CD4-positive, alpha-beta T cell treated with Interleukin-4 for 1 hour (primary cell): Measurements from ENCODE around the gene RAB2B.
"Not testable (repeated sequence)": the region's sequence is repeated elsewhere in the genome, so short reads cannot be mapped to it uniquely, and the experiment has no call there.

Experiments
- DNase-seq, 2 donors: peaks; one replicate each; pipeline ENCODE4 v3.0.0-alpha.2; 2020 to 2022

The RAB2B gene

DNA sequence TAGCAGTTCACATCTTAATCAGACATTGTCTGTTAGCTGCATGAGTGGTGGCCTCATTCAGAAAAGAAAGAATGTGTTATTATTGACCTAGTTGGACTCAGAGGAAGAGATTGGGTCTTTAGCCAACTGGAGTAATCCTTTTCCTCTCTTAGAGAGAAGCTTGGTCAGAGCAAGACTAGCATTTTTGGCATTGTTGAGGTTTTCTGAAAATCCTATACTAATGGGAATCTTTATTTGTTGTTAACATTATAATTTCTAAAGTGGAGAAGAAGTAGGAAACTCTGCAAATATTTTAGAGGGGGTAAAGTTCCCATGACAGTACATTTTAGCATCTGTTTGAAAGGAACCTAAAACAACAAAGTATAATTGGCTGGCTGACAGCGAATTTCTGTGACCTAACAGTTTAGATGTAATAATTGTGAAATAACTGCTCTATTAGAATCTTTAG lies 9.9 kb upstream of the RAB2B start:
- no peak for DNase-seq

- no peak for DNase-seq
Measured at GRCh38 chr14:21476523-21476924, 235 bp downstream of the RAB2B start.

DNA sequence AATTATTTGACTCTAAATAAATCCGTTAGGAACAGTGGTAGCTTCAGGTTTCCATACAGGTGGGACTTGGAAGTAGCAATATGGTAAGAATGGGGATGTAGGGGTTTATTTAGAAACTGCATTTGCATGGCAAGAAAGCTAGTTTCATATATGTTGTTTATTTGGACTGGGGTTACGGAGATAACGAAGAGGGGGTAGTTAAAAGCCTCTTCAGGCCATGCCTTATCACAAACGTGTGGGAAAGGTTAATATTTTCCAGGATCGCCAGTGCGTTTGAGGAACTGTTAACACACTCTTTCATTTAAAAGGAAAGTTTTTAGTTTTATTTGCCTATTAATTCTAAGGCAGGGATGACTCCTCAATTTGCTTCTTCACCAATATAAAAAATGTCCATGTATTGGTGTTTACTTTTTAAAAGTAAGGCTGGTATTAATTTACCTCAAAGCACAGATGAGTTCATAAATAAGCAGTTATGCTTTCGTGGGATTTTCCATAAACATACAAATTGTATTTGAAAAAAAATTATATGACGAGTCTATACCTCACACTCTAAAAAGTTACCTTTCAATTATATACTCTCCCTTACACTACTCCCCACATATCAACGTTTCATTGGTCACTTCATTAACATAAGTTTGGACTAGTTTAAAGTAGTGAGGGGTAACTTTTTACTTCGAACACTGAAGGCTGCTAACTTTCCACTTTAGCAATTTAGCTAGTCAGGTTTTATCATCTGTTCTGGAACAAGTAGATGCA lies 814 bp downstream of the RAB2B start:
- DNase-seq = no peak

- DNase-seq = no peak
Measured at GRCh38 chr14:21467616-21468015, 9.1 kb downstream of the RAB2B start.

GRCh38 chr14:21455912-21456667 lies 20.7 kb downstream of the RAB2B start, which contains the start of gene CHD8:
Gene CHD8, minus strand, starts transcription at chr14:21456123. Its CDS starts 24,480 bp downstream, at chr14:21431643.
- DNase-seq = peak; percentile 100

- no peak for DNase-seq
Measured at GRCh38 chr14:21455592-21455911, 21.2 kb downstream of the RAB2B start.

- DNase-seq = peak in 1 of 2 donors; percentile 54
Measured at GRCh38 chr14:21454843-21455544, 21.8 kb downstream of the RAB2B start.

GRCh38 chr14:21449899-21450216 lies 26.9 kb downstream of the RAB2B start:
- no peak for DNase-seq

GRCh38 chr14:21442657-21443056 lies 34.1 kb downstream of the RAB2B start:
- not testable (repeated sequence) for DNase-seq

DNA sequence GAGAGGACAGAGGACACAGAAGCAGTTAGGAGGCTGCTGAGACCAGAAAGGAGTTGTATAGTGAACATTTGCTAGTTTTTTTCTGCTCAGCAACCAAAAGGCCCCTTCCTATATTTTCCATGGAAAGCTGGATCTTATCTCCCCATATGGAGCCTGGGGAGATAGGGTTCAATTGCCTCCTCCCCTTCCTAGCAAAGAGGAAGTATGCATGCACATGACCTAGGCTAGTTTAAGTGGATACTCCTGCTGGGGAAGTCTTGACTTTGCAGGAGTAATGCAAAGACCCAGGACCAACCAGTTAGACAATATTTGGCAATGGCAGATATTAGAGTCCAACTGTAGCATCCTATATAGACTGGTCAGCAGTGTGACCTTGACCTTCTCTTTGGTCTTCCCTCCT lies 35.9 kb downstream of the RAB2B start:
- no peak for DNase-seq

DNA sequence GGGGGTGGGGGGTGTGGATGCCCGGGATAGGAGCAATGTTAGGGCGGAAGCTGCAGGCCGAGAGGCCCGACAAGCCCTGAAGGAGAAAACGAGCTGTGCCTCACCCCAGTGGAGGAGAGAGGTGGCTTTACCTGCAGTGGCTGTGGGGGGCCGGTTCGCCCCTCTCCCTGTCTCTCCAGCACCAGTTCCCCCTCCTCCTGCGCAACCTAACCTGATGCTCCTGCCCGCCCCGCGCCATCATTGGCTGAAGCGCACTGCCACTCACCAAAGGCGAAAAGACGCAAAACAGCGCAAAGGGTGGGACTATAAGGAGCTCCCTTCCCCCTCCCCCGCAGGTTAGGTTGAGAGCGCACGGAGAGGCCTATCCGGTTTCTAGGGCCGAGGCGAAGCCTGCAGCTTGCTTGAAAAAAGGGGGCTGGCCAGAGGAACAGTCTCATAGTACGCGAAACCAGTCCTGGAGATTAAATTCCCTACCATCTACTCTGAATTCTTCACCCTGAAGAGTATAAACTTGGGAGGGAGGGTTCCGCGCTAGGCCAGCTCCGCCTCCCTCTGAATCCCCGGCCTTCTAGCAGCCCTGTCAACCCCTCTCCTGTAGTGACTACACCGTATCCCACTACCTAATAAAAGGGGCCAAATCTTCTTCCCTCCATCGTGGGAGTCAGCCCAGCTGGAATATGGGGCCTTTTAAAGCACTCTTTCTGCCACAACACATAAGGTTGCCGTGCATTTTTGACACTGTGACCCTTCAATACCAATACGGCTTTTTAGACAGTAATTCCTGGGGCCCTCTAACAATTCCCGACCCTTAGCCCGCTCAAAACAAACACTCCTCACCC lies 39.5 kb downstream of the RAB2B start:
- DNase-seq = peak; percentile 98 to 99

- no peak for DNase-seq
Measured at GRCh38 chr14:21436567-21437062, 40.1 kb downstream of the RAB2B start.

- no peak for DNase-seq
Measured at GRCh38 chr14:21431126-21431525, 45.6 kb downstream of the RAB2B start.

DNA sequence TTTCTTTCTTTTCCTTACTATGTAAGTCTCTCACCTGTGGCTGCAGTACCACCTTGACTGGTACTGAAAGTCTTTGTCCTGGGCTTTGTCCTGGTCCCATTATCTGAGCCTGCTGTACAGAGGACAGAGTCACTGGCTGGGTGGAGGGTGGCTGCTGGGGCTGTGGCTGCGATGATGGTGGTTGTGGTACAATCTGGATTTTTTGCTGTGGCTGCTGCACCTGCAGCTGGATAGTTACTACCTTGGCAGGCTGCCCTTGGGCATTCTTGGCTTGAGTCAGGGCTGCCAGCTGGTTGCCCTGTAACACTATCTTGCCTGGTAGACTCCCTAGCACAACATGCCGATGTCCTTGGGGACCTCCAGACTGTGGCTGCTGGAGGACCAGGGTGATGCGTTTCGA lies 47.8 kb downstream of the RAB2B start:
- DNase-seq = no peak

GRCh38 chr14:21426692-21427091 lies 50.1 kb downstream of the RAB2B start:
- no peak for DNase-seq

- no peak for DNase-seq
Measured at GRCh38 chr14:21419528-21419927, 57.2 kb downstream of the RAB2B start.

DNA sequence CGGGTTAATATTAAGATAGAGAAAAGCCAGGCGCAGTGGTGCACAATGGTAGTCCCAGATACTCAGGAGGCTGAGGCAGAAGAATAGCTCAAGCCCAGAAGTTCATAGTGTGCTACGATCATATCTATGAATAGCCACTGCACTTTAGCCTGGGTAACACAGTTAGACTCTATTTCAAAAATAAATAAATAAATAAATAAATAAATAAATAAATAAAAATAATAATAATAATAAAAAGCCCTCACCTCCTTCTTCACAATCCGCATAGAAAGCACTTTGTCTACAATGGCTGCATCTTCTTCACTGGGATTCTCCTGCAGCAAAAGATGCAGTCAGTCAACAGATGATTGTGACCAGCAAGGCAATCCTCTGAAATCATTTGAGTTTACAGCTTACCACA lies 61.4 kb downstream of the RAB2B start:
- no peak for DNase-seq

GRCh38 chr14:21414137-21414631 lies 62.6 kb downstream of the RAB2B start:
- no peak for DNase-seq
